ENCODE results near the gene CNOT8. TPM values are rescaled to one million over a fixed set of nuclear protein-coding genes. Genes with fewer than 3 reads are reported as not detected.
A peak's percentile ranks its signal among the peaks of the same experiment; 100 is the strongest.

CNOT8 gene
- total and polyA plus RNA-seq, 9 of the 15 experiments (the other 6 are each of a cell fraction or from before 2014, with no cell fraction given) = 15.2 to 68.9 (median 52.1) TPM

DNA sequence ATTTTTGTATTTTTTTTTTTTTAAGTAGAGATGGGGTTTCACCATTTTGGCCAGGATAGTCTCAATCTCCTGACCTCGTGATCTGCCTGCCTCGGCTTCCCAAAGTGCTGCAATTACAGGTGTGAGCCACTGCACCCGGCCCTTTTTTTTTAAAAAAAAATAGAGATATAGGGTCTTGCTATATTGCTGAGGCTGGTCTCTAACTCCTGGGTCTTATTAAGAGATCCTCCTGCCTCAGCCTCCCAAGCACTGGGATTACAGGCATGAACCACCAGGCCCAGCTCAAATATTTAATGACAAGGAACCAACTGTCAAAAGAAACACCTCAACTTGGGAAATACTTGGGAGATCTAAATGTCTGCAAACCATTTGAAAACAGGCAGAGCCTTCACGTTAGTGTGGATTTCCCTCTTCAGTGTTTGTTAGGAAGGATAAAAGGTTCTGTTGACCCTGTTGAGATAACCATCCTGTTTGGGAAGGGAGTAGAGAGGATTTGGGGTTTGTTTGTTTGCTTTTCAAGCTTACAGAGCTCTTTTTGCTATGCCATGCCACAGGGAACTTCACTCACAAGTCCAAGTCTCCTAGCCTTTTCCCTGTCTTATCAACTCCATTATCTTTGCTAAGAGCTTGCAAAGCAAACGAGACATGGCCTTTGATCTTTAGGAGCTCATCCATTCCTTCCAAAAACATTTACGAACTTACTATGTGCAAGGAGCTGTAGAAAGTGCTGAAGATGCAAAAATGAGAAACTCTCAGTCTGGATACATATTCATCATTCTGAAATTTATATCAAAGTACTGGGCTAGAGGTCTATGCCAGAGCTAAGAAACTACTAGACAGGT, 15.5 kb upstream of the CNOT8 start:
- FAIRE-seq (no peak), DNase-seq (ENCODE audit: extremely low read depth in 1 of 4, low spot score in 3 of 4) (no peak), ATAC-seq (no peak)
- no peaks in the 10 kb centered on the region for H3K9me3 ChIP-seq (replicated peaks; ENCODE audit: control insufficient read depth, insufficient read depth, low read depth, low read length)
- 31% methylated on average over 4 of the region's 6 CpGs for WGBS (ENCODE audit: insufficient coverage, low coverage, missing lambda C conversion rate)
- no peaks in the 10 kb centered on the region for H3K9me1 ChIP-seq (ENCODE audit: control insufficient read depth, insufficient read depth, low read length)
- peaks cover 27 to 42% of the 10 kb centered on the region in 2 experiments for H3K4me1 ChIP-seq (replicated peaks in 1 of 2; ENCODE audit: control insufficient read depth in 2 of 2, insufficient read depth in 2 of 2, low read length in 2 of 2)
- no peaks in the 10 kb centered on the region for H3K79me2 ChIP-seq (ENCODE audit: control insufficient read depth, insufficient read depth, low read length)
- ChIA-PET POLR2A (interaction anchor here (0.8 to 1.4 kb wide), 4 partner anchors 8 to 26 kb away, joined by 4 to 9 read pairs (median 5); partner anchors contain the start of gene CNOT8), CTCF (ENCODE audit: low intra/inter-chr PET ratio) (no interaction called here)
- no peak overlapping the region for H3K4me3 ChIP-seq
- intact Hi-C loops (cut with micrococcal nuclease) = no loop called here
- BruUV-seq (replicated peaks) = no TSS peak
- no peaks in the 10 kb centered on the region for H3K27me3 ChIP-seq (ENCODE audit: control insufficient read depth in 2 of 2, insufficient read depth in 2 of 2, low read length in 2 of 2)
- no peaks in the 10 kb centered on the region for H4K20me1 ChIP-seq (replicated peaks; ENCODE audit: control insufficient read depth, insufficient read depth, low read length)
- in situ Hi-C loops (cut with MboI) = no loop called here
- peak overlapping the region; percentile 60 for H2AFZ ChIP-seq (ENCODE audit: low read depth, low read length)
- no peak overlapping the region for H3K9ac ChIP-seq (ENCODE audit: insufficient read depth in 1 of 2, low read depth in 2 of 2, low read length in 2 of 2)
- no peak overlapping the region for H3K27ac ChIP-seq (ENCODE audit: extremely low read depth, low read depth, low read length)
- peak overlapping the region; percentile 16; the same call in 1 of the 2 replicates for H3K4me2 ChIP-seq (ENCODE audit: insufficient read depth, low read length)
- H3K36me3 ChIP-seq (ENCODE audit: control insufficient read depth, insufficient read depth, low read length) = 0 out of 3 replicates have a peak, but pooled peaks cover 2% of the 10 kb centered on the region
- TF ChIP-seq TOE1 (IDR thresholded peaks at IDR 0.05; ENCODE audit: borderline replicate concordance) (no peak), TOE1 (CRISPR knock-in tag; IDR thresholded peaks at IDR 0.05; ENCODE audit: borderline replicate concordance, low read depth) (no peak), ZNF316 (IDR thresholded peaks at IDR 0.05) (peak; percentile 96), MAFF (IDR thresholded peaks at IDR 0.05; ENCODE audit: low read length) (peak; percentile 91), SRF (CRISPR knock-in tag; IDR thresholded peaks at IDR 0.05) (no peak), SMARCE1 (IDR thresholded peaks at IDR 0.05) (peak; percentile 17; the same call in 1 of the 2 replicates), CREM (IDR thresholded peaks at IDR 0.05; ENCODE audit: low read depth) (no peak), MAFK (IDR thresholded peaks at IDR 0.05; ENCODE audit: low read length) (peak; percentile 88), KLF6 (CRISPR knock-in tag; IDR thresholded peaks at IDR 0.05; ENCODE audit: borderline replicate concordance) (no peak), C11orf30 (IDR thresholded peaks at IDR 0.05; ENCODE audit: low read depth) (peak; percentile 93), ZNF717 (CRISPR knock-in tag; IDR thresholded peaks at IDR 0.05) (no peak), CTCFL (IDR thresholded peaks at IDR 0.05; ENCODE audit: borderline replicate concordance, insufficient read depth, low read depth, low read length, poor library complexity, severe bottlenecking) (no peak), PATZ1 (CRISPR knock-in tag; IDR thresholded peaks at IDR 0.05; ENCODE audit: borderline replicate concordance) (no peak), PTRF (tag; IDR thresholded peaks at IDR 0.05) (no peak), FOXA3 (CRISPR knock-in tag; conservative IDR thresholded peaks at IDR 0.05 in 1 of 2, IDR thresholded peaks at IDR 0.05 in 1 of 2) (0 out of 4 replicates have a peak, but pooled peaks of 1 of the 2 experiments have one; percentile 48), MAFG (tag; conservative IDR thresholded peaks at IDR 0.05) (peak; percentile 90), DPF2 (IDR thresholded peaks at IDR 0.05) (0 out of 2 replicates have a peak, but pooled peaks have one; percentile 16)
- TF ChIP-seq, protein P1, sequence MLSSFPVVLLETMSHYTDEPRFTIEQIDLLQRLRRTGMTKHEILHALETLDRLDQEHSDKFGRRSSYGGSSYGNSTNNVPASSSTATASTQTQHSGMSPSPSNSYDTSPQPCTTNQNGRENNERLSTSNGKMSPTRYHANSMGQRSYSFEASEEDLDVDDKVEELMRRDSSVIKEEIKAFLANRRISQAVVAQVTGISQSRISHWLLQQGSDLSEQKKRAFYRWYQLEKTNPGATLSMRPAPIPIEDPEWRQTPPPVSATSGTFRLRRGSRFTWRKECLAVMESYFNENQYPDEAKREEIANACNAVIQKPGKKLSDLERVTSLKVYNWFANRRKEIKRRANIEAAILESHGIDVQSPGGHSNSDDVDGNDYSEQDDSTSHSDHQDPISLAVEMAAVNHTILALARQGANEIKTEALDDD (IDR thresholded peaks at IDR 0.05) = no peak
